ENCODE data around the gene SLC30A7. TPM values are rescaled to one million over a fixed set of nuclear protein-coding genes. Genes with fewer than 3 reads are reported as not detected.

The SLC30A7 gene
- total and polyA plus RNA-seq, 2 donors from 2014 or later = 4.4 to 40.2 TPM

DNA sequence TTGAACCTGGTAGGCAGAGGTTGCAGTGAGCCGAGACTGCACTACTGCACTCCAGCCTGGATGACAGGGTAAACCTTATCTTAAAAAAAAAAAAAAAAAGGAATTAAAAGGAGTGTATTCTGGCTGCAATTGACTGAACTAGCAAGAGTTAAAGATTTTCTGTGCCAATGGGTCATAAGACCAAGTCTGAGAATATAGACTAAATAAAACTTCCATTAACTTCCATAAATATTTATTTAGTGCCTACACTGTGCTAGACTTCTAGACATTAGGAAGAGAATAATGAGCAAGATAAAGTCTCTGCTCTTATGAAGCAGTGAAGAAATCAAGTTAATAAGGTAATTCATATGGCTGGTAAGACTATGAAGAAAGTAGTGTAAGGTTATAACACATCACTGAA, 102.5 kb downstream of the SLC30A7 start:
- no peaks in the 10 kb centered on the region for H3K9me3 ChIP-seq (ENCODE audit: control insufficient read depth in 2 of 3, insufficient read depth in 1 of 3, low read length in 3 of 3)
- DNase-seq = no peak
- no peak overlapping the region for H3K4me3 ChIP-seq (ENCODE audit: low read length in 3 of 3)
- peaks cover 0 to 6% (median 2%) of the 10 kb centered on the region in 3 donors for H3K36me3 ChIP-seq (ENCODE audit: control insufficient read depth in 2 of 3, insufficient read depth in 3 of 3, low read length in 3 of 3)
- H3K27me3 ChIP-seq (ENCODE audit: control insufficient read depth, insufficient read depth, low read length) = no peaks in the 10 kb centered on the region
- peaks cover 0 to 2% (median 0%) of the 10 kb centered on the region in 3 donors for H3K4me1 ChIP-seq (ENCODE audit: control insufficient read depth in 2 of 3, insufficient read depth in 2 of 3, low read depth in 1 of 3, low read length in 3 of 3)
- H3K9ac ChIP-seq (ENCODE audit: low read length in 3 of 3) = no peak overlapping the region
- no peak overlapping the region for H3K27ac ChIP-seq (ENCODE audit: low read depth in 2 of 2, low read length in 2 of 2)
- intact Hi-C loops (cut with DNase I) = no loop called here
- no peak for FAIRE-seq
- no peak for TF ChIP-seq CTCF (IDR thresholded peaks at IDR 0.05; ENCODE audit: borderline replicate concordance, extremely low read depth, insufficient read depth)

GRCh38 chr1:101000131-101000873, 104.4 kb downstream of the SLC30A7 start:
- H3K9me3 ChIP-seq (ENCODE audit: control insufficient read depth in 2 of 3, insufficient read depth in 1 of 3, low read length in 3 of 3) = no peaks in the 10 kb centered on the region
- peaks cover 0 to 2% (median 0%) of the 10 kb centered on the region in 3 donors for H3K4me1 ChIP-seq (ENCODE audit: control insufficient read depth in 2 of 3, insufficient read depth in 2 of 3, low read depth in 1 of 3, low read length in 3 of 3)
- no peak for TF ChIP-seq CTCF (IDR thresholded peaks at IDR 0.05; ENCODE audit: borderline replicate concordance, extremely low read depth, insufficient read depth)
- DNase-seq (no peak), FAIRE-seq (no peak)
- no peak overlapping the region for H3K4me3 ChIP-seq (ENCODE audit: low read length in 3 of 3)
- no peaks in the 10 kb centered on the region for H3K27me3 ChIP-seq (ENCODE audit: control insufficient read depth, insufficient read depth, low read length)
- intact Hi-C loops (cut with DNase I) = no loop called here
- peaks cover 0 to 6% (median 2%) of the 10 kb centered on the region in 3 donors for H3K36me3 ChIP-seq (ENCODE audit: control insufficient read depth in 2 of 3, insufficient read depth in 3 of 3, low read length in 3 of 3)
- no peak overlapping the region for H3K9ac ChIP-seq (ENCODE audit: low read length in 3 of 3)
- H3K27ac ChIP-seq (ENCODE audit: low read depth in 2 of 2, low read length in 2 of 2) = no peak overlapping the region

DNA sequence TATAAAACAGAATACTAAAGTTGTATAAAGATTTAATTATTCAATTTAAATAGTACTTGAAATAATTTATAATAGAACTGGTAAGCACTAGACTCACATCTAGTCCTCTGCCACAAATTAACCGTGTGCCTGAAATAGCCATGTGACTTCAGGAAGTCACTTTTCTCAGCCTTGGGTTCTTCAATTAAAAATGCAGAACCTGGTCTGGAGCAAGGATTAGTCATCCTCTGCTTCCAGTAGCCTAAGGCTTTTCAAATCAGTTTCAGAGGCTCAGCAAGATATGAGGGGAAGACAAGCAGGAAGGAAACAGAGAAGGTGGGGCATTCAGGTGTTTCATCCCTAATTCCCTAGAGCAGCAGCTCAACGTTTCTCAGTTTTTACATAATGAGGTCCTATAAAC, 106.7 kb downstream of the SLC30A7 start:
- Histone ChIP-seq H3K4me3 (ENCODE audit: low read length in 3 of 3) (no peak overlapping the region), H3K4me1 (ENCODE audit: control insufficient read depth in 2 of 3, insufficient read depth in 2 of 3, low read depth in 1 of 3, low read length in 3 of 3) (no peaks in the 10 kb centered on the region), H3K36me3 (ENCODE audit: control insufficient read depth in 2 of 3, insufficient read depth in 3 of 3, low read length in 3 of 3) (peaks cover 0 to 6% (median 2%) of the 10 kb centered on the region in 3 donors), H3K9me3 (ENCODE audit: control insufficient read depth in 2 of 3, insufficient read depth in 1 of 3, low read length in 3 of 3) (no peaks in the 10 kb centered on the region), H3K9ac (ENCODE audit: low read length in 3 of 3) (no peak overlapping the region), H3K27ac (ENCODE audit: low read depth in 2 of 2, low read length in 2 of 2) (no peak overlapping the region), H3K27me3 (ENCODE audit: control insufficient read depth, insufficient read depth, low read length) (no peaks in the 10 kb centered on the region)
- peak; percentile 68 for FAIRE-seq
- no peak for TF ChIP-seq CTCF (IDR thresholded peaks at IDR 0.05; ENCODE audit: borderline replicate concordance, extremely low read depth, insufficient read depth)
- peak in 1 of 5 donors; percentile 8 for DNase-seq
- intact Hi-C loops (cut with DNase I) = no loop called here

Data from kidney (tissue), 14 donors.